ENCODE data around the gene GSG1L.

The GSG1L gene

DNA sequence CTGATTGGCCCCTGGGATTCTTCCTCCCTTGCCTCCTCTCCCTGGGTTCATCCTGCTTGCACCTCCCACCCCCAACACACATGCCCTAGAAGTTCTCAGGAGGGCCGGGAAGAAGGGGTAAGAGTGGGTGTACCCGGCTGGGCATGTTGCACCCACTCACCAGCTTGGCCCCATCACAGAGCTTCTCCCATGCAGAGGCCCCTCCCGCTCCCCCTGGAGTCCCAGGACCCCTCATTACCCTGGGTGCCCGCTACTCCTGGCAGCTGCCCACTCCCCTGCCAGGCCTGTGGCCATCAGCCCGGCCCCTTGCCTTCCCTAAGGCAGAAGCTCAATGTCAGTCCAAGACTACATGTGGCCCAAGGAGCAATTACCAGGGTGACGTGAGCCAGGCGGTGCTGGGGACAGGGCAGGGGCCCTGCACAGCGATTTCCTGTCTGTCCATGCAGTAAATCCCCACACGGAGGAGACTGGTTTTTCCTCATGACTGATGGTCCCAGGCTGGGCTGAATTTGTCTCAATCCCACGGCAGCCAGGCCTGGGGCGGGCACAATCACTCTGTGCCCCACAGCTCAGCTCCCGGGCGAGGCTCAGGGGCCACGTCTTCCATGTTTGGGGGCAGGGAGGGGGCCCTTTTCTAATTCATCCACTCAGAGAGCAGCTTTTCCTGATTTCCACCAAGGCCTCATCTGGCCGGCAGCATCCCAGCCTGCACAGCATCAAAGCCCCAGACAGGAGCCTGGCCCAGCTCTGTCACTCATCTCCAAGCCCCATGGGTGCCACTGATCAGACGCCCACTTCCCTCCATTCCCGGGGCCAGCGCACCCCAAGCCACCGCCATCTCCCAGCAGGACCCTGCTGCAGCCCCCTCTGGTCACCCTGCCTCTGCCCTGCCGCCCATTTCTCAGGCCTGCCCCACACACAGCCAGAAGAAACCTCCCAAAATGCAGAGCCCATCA is 278.9 kb downstream of the GSG1L start:
- no peak for DNase-seq

DNA sequence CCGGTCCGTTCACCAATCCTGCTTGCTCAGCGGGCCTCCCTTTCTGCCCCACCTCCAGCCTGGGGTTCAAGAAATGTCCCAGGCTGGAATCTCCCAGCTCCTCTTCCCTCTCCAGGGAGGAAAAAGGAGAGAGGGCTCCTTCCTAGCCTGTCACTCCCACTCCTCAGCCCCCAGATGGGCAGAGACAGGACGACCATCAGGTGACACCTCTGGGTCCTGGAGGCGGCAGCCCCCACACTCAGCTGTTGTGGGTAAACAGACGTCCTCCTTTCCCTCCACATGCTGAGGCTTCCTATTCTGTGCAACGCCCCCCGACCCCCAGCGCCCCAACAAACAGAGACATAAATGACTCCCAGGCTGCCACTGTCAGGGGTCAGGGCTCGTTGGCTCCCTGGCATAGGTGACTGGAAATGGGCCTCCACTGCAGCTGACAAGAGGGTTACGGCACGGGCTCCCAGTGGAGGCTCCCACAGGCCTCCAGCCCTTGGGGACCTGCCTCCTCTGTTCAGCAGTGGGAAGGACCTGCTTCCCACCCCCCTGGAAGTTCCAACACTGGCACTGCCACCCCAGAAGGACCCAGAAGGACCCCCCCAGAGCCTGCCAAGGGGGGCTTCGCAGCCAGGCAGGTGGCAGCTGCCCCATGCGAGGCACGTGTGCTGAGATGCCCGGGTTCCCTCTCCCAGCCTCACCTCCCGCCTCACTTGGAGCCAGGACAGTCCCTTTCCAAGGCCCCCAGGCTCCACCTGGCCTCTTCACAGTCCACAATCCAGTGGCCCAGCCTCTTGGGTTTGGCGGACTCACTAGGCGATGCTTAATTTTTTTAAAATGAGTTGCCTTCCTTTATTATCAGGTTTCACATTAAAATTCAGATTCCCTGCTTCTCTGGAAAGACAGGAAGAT is 281.3 kb downstream of the GSG1L start:
- no peak for DNase-seq

DNA sequence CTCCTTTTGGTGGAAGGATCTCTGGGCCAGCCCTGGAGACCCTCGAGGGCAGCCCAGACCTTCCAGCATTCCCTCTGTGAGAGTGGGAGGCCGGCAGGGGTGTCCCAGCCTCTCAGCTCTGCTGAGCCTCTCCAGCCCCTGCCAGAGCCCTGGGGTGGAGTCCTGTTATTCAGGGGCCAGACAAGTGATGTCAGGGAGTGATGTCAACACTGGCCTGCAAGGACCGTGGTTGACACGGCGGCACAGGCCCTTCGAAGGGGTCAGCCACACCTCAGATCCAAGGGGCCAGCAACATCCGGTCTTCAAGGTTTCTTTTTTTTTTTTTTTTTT is 282.4 kb downstream of the GSG1L start:
- DNase-seq, result no peak

DNA sequence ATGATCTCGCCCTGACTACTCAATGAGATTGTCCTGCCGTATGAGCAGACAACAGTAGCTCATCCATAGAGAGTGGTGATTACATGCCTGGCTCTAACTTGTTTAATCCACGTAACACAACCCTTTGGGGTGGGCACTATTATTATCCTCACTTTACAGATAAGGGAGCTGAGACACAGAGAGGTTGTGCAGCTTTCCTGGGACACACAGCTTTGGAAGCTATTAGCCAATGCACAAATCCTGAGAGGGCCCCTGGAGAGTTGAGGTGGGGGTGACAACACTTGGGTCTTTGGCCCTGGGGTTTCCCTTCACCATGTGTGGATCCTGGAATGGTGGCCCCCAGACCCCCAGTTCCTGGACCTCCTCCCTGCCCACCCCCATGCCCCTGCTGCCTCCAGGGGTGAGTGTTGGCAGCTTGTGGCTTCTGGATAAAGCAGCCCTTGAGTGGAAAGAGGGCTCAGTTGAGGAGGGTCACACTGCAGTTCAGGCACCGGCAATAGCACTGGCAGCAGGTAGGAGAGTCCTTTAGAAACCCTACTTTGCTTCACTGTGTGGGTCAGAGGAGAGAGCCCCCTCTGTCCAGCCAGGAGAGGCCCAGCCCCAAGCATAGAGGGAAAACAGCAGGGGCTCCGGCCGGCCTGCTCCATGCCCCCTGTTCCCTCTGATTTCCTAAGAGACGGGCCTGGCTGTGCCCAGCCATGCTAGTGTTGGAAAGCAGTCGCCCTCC is 282.9 kb downstream of the GSG1L start:
- DNase-seq, result no peak

DNA sequence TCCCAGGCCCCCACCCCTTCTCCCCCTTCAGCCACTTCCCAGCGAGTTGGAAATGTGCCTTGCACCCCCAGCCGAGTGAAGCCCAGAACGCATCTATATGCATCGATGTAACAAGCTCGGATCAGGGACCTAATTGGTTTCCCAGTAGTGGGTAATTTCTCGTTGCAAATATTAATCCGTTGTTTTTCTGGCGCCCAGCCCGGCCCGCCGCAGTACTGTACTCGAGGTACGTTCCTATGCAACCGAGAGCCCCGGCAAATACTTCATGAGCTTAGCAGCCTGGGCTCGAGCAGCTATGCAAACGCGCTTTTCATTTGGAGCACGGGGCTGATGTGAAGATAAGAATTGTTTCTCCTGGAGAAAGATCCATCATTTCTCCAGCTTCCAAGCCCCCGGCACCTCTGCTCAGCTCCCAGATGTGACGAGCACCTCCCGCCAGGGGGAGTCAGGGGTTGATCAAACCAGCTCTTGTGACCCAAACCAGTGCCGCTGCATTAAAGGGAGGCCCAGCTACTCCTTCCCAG is 283.8 kb downstream of the GSG1L start:
- no peak for DNase-seq

DNA sequence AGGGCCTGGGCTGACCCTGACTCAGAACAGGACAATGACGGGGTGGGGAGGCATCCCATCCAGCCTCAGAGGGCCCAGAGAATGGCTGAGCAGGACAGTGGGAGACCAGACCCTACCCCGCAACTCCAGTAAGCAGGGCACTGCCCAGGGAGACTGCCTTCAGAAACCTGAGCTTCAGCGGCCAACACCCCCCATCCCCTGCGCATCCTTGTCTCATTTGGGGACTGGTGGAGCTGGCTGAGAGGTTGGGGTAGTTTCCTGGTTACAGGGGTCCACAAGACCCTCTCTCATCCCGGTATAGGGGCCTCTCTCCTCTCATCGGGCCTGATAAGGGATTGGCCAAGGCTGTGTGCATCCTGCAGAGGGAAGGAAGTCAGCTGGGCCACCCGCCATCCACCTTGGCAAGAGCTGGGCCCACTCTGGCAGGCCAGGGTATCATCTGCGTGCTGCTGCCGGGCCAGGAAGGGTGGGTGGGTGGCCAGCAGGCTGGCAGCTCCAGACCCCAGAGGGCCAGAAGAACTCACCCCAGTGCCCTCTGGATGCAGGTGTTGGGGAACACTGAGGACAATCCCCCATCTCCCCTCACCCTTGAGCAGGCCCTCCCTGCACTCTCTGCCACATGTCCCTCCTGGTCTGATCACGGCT is 284.5 kb downstream of the GSG1L start:
- no peak for DNase-seq

DNA sequence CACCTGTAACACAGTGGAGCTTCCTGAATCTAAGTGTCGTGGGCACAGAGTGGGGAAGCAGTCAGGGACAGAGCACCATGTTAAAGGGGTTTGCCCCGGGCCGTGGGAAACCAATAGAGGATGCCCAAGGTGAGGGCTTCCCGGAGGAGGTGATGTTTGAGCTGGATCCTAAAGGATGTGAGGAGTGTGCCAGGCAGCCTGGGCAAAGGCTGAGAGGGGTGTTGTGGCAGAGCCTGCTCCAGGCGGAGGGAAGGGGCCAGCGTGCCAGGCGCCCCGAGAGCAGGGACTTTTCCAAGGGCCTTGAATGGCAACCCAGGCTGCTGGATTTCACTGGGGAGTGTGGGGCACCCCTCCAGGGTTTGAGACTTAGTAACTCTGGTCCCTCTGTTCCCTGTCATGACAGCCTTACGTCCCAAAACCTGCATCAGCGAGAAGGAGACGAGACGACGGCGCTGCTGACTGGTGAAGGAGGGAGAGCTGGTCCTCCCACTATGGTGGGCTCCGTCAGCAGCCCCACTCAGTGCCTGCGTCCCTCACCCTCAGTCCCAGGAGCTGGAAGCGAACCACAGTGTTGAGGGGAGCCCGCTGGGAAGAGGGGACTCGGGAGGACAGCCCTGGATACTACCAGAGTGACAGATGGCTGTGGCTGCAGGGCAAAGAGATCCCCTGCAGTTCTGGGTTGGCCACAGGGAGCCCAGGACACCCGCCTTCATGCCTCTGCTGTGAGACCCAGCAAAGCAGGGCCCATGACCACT is 285.2 kb downstream of the GSG1L start:
- no peak for DNase-seq

DNA sequence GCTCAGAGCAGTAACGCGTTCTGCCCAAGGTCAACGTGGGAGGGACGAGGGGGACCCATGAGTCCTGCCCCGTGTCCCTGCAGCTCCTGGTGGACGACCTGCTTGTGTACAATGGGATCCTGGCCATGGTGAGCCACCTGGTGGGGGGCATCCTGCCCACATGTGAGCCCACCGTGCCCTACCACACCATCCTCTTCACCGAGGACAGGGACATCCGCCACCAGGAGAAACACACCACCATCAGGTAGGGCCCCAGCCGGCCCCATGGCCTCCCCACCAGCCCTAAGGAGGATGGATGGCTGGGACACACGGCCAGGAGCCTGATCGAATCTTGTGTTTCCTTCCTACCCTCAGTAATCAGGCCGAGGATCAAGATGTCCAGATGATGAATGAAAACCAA is 286.0 kb downstream of the GSG1L start:
- no peak for DNase-seq

DNA sequence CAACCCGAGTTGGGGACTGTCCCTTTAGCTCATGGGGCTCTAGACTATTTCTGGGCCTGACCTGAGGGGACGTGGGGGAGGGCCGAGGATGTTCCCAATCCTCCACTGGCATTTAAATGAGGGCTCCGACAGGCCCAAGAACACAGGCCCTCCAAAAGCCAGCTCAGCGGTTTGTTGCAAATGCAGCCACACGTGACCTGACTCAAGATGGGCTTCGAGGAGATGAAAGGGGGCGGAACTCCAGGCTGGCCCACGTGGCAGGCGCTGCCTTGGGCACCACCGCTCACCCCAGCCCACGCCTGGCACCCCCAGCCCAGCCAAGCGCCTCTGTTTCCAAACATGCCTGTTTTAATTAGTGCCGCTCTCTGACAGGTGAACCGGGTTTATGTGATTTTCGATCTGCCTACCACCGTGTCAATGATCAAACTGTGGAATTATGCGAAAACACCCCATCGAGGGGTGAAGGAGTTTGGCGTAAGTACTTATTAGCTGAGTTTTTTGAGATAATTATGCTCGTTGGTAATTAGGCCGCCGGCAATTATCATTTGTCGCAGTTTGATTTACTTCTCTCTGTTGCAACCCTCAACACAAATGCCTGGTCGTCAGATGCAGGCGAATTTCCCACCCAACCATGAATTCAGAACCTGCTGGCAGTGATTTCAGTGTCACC is 286.8 kb downstream of the GSG1L start:
- no peak for DNase-seq

DNA sequence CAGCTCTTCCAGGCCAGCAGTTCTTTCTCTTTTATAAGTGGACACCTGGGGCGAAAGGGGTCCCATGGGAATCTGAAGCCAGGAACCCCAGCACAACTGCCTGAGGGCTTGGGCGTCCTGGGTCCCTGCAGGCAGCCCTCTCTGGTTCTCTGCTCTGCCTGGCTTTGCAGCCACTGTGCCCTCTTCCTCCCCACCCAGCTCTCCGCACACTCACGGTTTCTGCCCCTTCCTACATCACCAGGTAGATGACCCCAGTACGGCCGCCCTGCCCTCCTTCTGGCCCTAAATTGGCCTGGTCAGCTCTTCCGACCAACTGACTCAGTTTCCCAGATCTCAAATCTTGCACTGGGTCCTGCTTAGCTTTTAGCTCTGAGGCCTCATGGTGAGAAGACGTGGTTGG is 288.3 kb downstream of the GSG1L start:
- DNase-seq, result no peak

DNA sequence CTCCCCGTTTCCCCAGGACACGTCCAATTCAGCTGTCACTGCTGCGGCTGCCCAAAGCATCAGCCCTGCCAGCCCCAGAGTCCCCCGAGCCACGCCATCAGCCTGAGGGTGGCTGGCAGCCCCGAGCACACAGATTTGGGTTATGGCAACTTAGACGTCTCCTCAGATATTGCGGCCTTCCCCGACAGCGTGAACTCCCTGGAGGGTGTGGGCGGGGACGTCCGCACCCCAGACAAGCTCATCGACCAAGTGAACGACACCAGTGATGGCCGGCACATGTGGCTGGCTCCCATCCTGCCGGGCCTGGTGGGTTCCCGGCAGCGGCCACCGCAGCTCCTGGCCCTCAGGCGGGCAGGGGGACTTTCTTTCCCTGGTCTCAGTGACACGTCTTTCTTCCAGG is 288.7 kb downstream of the GSG1L start:
- DNase-seq, result no peak

DNA sequence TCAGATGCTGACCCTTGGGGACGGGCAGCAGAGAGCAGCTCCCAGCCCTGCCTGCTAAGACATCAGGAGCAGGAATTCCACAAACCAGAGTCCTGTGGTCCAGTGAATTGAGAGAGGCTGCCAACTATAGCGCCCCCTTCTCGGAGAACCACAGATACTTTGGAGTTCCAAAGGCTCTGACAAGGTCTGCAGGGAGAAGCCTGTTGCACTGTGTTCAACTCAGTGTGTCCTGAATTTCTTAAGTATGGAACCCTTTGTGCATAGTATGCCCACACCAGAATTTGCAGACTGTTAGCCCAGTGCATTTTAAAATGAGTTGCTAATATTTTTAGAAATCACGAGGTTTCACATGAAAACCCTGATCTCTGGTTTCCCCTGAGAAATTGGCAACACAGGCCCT is 290.2 kb downstream of the GSG1L start:
- DNase-seq, result no peak

DNA sequence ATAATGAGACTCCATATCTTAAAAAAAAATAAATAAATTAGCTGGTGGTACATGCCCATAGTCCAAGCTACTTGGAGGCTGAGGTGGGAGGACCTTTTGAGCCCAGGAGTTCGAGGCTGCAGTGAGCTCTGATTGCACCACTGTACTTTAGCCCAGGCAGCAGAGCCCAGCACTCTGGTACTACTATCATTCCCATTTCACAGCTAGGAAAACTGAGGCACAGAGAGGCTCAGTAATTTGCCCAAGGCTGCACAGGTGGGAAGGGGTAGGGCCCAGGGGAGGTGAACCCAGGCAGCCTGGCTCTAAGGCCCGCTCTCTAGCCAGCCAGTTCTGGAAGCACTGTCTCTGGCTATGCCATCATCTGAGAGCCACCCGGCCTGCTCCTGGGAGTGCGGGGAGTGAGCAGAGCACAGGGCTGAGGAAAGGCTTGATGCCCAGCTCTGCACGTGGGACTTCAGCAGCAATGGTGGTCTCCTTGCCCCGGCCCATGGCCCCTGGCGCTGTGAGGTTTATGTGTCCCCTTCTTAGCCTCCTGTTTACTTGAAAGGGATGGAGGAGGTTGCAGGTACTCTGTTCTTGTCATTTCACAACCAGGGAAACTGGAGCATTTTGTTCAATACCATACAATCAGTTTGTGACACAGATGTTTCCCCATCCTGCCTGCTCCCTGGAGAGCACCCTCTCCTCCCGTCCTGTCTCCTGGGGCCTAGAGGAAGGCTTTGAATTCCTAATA is 291.3 kb downstream of the GSG1L start:
- DNase-seq, result no peak

DNA sequence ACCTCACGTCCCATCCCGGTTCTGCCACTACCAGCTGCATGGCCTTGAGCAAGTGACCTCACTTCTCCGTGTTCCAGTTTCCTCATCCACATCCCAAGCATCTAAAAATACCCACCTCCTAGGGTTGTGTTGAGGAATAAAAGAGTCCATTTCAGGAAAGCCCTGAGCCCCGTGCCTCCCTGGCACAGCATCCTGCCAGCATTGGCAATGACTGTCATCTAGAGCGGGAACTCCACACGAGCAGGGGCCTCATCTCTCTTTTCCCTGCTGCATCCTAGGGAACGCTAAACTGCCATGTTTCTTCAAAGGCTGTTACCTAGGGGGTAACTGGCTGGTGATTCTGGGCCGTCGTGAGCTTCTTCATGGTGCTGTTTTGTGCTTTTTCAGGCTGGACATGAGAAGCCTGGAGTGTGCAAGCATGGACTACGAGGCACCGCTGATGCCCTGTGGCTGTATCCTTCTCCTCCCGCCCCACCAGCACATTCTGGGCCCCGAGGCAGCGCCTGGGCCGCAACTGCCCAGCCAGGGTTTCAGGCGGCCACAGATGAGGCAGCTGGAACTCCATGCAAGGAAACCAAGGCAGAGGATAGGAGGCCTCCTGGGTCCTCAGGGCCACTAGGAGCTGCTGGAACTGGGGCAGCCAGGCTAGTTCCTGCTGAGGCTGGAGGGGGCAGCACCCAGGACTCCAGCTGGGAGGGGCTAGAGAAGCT is 292.2 kb downstream of the GSG1L start:
- no peak for DNase-seq

DNA sequence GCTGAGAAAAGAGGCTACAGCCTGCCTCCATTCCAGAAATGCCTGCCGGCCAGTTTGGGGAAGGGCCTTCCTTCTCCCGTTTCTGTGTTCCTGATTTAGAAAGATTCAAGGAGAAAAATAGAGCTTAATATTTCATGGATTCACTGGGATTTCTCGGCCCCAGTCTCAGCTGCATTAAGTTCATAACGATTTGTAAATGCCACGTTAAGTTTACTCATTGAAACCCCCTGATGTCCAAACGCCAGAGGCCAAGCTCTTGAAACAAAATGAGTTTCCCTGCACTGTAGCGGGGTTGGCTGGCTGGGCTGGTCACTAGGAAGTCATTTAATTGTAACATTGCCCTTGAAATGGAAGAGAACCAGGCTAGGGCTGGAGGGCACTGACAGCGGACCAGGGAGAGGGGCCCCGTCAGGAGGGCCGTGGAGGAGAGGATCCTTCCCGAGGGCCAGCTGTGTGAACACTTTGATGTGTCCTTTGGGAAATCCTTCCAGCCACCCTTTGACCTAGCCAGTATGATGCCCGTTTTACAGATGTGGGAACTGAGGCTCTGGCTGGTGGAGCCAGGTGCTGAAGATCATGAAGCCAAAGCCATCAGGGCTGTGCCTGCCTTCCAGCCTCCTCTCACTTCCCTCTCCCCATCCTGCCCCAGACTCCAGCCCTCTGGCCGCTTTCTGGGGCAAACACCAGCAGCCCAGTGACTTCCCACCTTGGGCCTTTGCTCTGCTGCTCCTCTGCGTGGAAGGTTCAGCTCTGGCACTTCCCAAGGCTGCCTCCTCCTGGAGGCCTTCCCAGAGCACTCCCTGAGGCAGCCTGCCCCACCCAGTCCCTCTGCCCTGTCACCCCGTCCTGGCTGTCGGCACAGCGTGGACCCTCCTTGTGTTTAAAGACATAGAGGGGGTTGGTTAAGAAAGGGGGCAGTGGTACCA is 293.0 kb downstream of the GSG1L start:
- DNase-seq, result no peak

DNA sequence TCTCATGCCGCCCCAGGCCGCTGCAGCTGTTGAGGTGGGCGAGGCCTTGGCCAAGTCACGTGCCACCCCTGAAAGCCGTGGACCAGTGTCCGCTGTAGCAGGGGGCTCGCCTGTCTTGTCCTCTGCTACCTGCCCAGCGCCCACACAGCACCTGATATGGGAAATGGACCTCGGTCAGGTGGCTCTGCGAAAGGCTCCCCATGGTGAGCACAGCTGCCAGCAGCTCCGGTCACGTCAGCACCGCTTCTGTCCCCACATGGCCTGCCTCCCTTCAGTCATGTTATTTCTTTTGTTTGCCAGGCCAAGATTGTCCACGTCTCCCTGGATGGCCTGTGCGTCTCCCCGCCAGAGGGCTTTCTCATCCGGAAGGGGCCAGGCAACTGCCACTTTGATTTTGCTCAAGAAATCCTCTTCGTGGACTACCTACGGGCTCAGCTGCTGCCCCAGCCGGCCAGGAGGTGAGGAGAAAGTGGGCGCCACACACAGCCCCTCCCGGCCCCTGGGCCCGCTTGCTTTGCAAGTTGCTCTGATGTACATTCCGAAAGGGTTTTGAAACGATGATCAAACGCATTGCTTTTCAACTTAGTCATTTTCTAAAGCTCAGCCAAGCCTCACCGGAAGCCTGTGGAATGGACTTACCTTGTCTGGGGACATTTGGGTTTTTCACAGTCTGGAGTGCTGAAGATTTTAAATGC is 293.8 kb downstream of the GSG1L start:
- no peak for DNase-seq

DNA sequence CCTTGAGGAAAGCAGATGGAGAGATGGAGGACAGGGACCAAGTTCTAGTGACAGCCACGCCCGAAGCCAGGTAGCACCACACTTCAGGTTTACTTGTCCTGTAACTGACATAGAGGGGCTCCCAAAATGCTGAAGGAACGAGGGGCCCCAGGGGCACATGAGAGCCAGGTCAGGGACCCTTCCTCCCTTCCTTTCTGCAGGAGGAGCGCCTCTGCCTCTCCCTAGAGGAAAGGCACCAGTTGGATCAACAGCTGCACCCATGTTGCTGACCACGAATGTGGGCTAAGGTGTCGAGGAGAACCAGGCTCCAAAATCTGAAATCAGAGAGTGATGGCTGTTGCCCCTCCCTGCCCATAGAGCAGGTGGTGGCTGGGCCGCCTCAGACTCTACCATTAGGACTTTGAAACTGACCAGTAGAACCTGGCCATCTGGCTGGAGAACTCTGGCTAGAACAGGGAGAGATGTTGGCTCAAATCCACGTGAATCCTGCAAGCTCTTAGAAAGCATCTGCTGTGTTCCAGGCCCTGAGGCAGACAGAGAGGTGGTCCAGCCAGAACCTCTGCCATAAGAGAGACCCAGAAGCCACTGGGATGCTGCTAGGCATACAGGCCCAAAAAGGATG is 294.8 kb downstream of the GSG1L start:
- no peak for DNase-seq

Data from activated gamma-delta T cell treated with Interleukin-2 at 50 U/mL for 16 hours (primary cell).